GM18526 (cell line): ENCODE results near the gene CCDC149.

Experiments
- POLR2A ChIP-seq: IDR thresholded peaks from 3 replicates; pipeline ENCODE4 v1.6.1; 2011; ENCODE audit not compliant: insufficient read length; ENCODE audit errors: extremely low read depth

CCDC149 gene

DNA sequence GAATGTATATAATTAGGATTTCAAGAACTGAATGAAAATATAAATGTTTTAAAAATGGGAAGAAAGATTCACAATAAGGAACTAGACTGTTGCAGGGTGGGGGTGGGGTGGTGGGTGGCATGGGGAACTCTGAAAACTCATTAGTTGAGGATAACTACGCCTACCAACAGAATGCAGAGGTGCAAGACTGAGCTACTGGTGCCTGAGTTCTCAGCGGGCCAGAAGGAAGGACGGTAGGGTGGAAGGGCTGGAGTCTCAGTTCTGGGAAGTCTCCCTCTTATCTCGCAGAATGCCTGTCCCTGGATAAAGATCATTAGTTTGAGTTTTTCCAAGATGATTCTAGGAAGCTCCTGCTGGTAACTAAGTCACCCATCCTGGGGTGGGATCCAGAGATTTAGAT lies 118.8 kb downstream of the CCDC149 start:
- no peak for TF ChIP-seq POLR2A

DNA sequence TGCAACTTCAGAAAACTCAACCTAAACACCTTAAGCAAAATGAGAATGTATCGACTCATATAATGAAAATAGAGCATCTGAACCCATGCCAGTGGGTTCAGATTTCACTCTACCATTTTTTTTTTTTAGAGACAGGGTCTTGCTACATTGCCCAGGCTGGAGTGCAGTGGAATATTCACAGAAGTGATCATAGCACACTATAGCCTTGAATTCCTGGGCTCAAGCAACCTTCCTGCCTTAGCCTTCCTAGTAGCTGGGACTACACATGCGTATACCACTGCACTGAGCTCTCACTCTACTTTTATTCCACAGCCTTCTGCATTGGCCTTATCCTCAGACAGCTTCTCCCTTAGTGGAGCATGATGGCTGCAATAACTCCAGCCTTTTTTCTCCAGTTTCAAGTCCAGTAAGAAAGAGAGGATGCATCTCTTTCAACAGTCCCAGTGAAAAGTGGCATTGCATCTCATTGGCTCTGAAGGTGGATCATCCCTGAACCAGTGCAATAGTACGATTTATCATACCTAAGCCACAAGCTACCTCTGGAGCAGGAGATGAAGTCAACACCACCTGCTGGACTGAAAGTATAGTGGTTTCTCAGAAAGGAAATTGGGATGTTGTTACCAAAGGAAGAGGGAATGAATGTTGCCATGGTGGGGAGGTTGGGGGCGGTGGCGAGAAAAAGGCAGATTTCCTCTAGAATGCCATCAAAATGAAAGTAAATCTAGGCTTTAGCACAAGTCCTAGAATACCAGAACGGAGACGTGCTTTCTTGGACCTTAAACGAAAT lies 119.4 kb downstream of the CCDC149 start:
- TF ChIP-seq POLR2A, result no peak

DNA sequence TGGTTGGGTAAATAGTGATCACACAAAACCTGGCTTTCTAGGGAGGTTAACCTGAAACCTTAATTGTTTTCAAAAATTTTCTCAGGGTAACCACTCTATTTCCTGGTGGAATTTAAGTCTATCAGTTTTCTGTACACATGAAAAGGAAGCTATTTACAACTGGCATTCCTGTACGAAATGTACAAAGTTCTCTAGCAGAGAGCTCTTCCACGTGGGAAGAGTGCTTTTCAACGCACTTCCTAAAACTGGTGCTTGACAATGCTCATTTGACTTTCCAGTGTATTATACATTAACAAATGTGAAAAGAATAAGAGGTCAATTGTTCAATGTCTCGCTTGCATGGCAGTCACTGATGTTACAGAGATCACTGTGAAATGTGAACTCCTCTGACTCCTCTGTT lies 120.3 kb downstream of the CCDC149 start:
- TF ChIP-seq POLR2A, result no peak

DNA sequence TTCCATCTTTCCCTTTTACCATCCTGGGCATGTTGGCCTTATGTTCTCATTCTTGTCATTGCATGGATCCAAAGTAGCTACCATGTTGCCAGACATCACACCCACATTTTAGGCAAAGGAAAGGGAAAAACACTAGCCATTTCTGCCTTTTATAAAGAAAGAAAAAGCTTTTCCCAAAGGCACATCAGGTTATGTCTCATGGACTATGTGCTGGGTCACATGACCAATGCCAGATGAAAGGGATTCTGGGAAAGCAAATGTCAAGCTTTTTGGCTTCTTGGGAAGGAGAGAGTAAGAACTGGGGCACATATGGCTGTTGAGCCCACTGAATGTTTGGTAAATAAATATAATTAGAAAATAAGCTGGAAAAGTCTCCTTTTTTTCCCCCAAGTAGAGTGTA lies 121.8 kb downstream of the CCDC149 start:
- TF ChIP-seq POLR2A, result no peak

DNA sequence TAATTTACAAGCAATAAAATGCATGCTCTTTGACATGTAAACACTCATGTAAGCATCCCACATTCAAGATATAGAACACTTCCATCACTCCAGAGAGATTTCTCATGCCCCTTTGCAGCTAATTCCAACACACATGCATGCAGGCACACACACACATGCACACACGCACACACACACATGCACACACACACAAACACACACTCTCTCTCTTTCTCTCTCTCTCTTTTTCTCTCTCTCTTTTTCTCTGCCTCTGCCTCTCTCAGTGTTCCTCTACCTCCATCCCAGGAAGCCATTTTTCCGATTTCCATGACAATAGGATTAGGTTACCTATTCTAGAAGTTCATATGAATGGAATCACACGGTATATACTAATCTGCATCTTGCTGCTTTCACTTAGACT lies 129.3 kb downstream of the CCDC149 start:
- no peak for TF ChIP-seq POLR2A

DNA sequence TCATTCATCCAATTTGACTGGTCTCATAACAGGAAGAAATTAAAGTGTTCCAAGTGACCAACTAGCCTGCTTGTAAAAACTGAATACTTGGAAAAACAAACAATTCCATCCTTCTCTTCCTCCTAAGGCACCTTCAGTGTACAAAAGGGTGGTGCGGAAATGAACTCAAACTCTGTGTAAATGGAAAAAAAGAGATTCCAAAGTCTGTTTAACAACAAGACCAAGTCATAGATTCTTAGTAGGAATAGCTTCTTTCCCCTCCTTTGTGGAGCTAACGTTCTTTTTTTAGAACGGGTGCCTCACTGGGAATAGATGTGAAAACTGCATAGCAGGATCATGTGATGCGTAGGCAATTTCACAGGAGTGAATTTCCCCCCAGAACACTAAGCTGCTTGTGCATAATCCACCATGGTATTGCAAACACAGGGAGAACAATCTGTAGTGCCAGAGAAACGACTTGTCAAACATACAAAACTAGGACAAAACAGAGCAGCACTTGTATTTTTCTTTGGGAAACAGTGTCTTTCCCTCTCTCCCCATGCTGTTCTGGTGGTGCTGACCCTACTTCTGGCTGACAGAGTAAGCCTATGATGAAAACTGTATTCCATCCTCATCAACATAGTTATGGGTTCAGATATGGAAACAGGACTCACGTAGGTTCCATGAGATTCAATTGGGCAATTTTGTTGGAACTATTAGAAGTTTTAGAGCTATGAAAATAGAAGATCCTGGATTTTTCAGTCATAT lies 130.7 kb downstream of the CCDC149 start:
- TF ChIP-seq POLR2A, result no peak

DNA sequence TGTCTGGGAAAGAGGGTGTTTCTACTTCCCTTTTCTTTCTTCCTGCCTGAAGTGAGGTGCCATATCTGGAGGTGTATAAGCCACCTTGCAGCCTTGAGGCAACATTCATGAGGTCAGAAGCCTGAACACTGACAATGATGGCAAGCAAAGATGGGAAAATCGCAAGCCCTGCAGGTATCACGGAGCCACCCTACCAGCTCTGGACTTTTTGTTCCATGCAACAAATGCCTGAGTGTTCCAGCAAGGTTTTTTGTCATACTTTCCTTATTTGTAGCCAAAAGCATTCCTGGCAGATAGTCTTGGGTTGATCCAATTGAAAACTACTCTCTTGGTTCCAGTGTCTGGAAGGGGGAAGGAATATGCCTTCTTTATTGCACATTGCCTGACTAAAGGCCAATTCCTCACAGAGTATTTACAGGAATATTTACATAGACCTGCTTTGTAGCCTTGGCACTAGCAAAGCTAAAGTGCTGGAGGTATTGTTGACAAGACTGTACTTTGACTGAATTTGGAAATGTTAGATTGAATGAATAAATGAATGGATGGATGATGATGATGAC lies 131.8 kb downstream of the CCDC149 start:
- no peak for TF ChIP-seq POLR2A

DNA sequence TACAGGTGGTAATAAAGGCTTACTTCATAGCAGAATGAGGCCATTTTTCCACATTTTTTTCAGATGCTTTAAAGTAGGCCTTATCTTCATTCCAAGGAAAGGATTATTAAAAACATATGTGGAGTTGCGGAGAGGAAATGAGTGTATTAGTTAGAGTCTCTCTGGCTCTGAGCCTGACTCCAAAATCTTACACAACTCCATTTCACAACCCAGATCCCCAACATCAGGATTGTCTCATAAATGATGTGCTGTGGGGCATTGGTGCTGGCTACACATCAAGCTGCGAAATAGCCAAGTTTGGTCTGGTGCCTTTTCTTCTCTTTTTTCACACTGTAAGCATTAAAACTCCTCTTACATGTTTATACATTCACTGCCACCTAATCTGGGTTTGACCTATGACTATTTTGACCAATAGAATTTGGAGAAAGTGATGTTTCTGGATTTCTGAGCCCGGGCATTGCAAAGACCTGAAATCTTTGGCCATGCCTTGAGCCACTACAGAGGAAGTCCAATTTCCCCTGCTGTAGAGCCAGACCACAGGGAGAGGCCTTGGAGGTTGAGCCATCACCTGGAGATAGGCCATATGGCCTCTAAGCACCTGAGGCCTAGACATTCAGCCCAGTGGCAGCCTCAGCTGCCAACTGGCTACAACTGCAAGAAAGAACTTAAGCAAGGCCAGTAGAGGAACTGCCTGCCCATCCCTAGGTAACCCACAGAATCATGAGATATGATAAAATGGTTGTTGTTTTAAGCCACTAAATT lies 134.2 kb downstream of the CCDC149 start:
- no peak for TF ChIP-seq POLR2A

DNA sequence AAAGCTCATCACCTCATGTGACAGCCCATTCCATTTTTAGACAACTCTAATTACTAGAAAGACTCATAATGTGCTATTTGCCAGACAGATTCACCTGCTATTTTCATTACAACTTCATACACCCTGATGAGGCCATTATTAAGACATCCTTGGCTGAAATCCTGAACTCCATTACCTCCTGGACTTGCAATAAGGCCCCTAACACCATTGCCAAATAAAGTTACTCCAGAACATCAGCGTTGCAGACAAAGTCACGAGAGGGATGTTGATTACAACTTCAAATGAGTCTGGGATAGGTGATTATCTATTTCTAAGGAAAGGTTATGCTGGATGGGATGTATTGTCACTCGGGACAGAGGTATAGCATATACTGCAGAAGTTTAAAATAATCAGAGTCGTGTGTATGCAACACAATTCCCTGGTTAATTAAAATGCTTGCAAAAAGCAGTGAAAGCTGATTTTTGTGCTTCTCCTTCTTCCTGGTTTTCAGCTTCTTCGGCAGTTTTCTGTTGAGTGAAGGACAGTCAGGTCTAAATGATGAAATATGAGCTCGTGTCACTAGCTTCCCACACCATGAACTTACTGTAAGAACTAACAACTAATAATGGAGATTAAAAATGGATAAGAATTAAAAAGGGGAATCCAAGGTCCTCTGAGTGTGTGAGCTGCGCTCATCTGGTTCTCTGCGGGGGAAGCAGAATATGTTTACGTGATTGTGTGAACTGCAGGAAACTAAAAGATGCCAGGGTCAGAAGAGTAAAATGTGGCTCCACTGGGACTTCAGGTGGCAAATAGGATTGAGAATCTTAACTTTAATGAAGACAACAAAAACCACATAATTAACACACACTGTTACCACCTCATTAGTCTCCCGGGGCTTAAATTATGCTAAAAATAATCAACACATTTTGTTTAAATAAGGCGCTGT lies 135.0 kb downstream of the CCDC149 start:
- TF ChIP-seq POLR2A, result no peak

DNA sequence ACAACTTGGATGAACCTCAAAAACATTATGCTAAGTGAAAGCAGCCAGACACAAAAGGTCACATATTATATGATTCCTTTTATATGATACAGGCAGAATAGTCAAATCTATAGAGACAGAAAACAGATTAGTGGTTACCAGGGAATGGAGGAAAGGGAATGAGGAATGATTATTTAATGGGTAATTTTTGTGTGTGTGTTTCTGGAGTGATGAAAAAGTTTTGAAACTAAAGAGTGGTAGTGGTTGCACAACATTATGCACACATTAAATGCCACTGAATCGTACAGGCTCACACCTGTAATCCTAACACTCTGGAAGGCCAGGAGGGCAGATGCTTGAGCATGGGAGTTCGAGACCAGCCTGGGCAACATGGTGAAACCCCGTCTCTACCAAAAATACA lies 137.1 kb downstream of the CCDC149 start:
- TF ChIP-seq POLR2A, result no peak

DNA sequence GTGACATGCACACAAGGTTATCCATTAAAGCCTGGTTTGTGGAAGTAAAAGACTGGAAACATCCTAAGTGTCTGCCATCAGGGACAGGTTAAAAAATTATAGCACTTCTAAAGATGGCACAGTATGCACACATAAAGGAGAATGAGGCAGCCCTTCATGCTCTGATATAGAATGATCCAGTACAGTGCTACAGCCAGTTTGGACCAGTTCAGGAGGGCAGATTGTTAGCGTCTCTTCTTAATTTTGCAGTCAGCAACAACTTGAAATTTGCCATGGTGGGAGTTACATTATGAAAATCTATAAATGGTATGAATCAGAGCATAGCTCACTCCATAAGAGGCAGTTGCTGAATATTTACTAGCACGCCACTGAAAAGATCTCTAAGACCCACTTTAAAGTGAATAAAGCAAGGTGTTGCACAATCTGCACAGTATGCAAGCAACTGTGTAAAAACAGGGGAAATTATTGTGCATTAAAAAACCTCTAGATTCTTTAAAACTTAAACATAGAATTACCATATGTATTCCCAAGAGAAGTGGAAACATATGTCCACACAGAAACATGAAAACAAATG lies 137.7 kb downstream of the CCDC149 start:
- no peak for TF ChIP-seq POLR2A

DNA sequence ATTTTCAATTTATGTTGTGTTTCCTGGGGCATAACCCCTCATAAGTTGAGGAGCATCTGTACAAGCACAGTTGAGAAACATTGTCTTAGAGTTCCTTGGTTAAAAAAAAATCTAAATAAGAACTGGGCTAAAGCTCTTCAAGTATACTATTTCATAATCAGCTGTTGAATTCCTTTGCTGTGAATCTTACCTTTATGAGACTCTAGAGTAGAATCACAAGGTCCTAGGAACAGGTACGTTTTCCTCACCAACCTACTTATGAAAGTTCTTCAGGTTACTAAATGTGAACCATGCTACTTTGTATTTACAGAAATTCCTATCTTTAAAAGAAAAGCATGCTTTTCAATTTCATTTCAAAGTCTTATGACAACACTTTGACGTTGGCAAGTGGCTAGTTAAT lies 138.4 kb downstream of the CCDC149 start:
- no peak for TF ChIP-seq POLR2A

DNA sequence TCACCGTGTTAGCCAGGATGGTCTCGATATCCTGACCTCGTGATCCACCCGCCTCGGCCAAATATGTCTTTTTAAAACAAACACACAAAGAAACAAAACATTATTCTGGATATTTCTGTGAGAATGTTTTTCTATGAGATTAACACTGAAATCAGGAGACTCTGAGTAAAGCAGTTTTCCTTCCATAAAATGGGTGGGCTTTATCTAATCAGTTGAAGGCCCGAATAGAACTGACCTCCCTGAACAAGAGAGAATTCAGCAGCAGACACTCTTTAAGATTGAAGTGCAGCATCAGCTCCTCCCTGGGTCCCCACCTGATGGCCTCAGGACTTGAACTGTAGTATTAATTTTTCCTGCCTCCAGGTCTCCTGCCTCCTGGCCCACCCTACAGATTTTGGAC lies 139.9 kb downstream of the CCDC149 start:
- TF ChIP-seq POLR2A, result no peak

DNA sequence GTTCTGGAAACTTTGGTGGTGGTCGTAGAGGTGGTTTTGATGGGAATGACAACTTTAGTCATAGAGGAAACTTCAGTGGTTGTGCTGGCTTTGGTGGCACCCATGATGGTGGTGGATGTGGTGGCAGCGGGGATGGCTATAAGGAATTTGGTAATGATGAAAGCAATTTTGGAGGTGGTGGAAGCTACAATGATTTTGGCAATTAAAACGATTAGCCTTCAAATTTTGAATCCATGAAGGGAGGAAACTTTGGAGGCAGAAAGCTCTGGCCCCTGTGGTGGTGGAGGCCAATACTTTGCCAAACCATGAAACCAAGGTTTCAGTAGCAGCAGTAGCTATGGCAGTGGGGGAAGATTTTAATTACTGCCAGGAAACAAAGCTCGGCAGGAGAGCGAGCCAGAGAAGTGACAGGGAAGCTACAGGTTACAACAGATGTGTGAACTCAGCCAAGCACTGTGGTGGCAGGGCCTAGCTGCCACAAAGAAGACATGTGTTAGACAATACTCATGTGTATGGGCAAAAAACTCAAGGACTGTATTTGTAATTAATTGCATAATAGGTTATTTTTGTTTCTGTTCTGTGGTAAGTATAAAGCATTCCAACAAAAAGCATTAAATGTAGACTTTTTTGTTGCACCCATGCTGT lies 140.7 kb downstream of the CCDC149 start:
- no peak for TF ChIP-seq POLR2A

DNA sequence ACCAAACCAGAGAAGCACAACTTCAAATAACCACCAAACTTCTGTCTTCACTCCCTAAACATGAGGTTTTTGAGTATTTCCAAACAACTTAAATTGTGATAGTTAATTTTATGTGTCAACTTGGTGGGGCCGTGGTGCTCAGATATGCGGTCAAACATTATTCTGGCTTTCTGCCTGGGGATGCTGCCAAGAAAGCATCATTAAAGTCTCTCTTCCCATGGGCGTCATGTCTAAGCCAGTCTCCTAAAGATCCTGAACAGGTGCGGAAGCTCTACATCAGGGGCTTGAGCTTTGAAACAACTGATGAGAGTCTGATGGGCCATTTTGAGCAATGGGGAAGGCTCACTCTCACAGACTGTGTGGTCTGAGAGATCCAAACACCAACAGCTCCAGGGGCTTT lies 141.6 kb downstream of the CCDC149 start:
- TF ChIP-seq POLR2A, result no peak
